B cell (primary cell): ENCODE data around the gene INPP4A.

Experiments used
- CTCF ChIP-seq: fragments of 200-600 bp; IDR thresholded peaks from one replicate; pipeline ENCODE4 v1.8.0; 2022; ENCODE audit warnings: antibody characterized with exemption, mild to moderate bottlenecking
- EZH2 ChIP-seq: IDR thresholded peaks from 2 replicates; pipeline ENCODE4 v1.6.1; 2012; ENCODE audit warnings: borderline replicate concordance, low read depth, mild to moderate bottlenecking, moderate library complexity, low read length; ENCODE audit not compliant: insufficient read depth, poor library complexity, severe bottlenecking

DNA sequence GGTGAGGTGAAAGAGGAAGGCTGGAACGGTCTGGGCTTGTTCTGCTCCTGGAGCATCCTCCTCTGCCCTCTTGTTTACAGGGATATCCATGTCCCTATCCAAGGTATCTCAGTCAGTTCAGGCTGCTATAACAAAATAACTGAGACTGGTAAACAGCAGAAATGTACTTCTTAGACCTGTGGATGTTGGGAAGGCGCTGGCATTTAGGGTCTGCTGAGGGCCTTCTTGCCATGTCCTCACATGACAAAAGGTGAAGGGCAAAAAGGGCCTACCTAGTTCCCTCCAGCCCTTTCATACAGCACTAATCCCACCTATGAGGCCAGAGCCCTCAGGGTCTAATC is 65.6 kb downstream of the INPP4A start:
- no peak for TF ChIP-seq CTCF
- no peak for TF ChIP-seq EZH2
